Loucy (cell line): ENCODE measurements around the gene ATP11B.
"Not testable (repeated sequence)": the region's sequence is repeated elsewhere in the genome, so short reads cannot be mapped to it uniquely, and the experiment has no call there.

Source experiments
- H2AFZ ChIP-seq: fragments of 200-600 bp; sonication (generic); 2 replicates; pipeline ENCODE4 v1.6.0; 2016; ENCODE audit warnings: antibody characterized with exemption, mild to moderate bottlenecking, low read length, moderate library complexity
- H3F3A ChIP-seq: fragments of 200-600 bp; 2 replicates; pipeline ENCODE4 v1.6.0; 2016; ENCODE audit warnings: antibody characterized with exemption, low read depth, mild to moderate bottlenecking
- H3K27me3 ChIP-seq: fragments of 200-600 bp; sonication (generic); 2 replicates; pipeline ENCODE4 v1.6.1; 2014; ENCODE audit warnings: low read length, mild to moderate bottlenecking; ENCODE audit not compliant: insufficient read depth, poor library complexity, severe bottlenecking
- H3K36me3 ChIP-seq: fragments of 200-600 bp; sonication (generic); 2 replicates; pipeline ENCODE4 v1.6.1; 2016; ENCODE audit warnings: low read length; ENCODE audit not compliant: insufficient read depth
- H3K4me1 ChIP-seq: fragments of 200-600 bp; sonication (generic); 2 replicates; pipeline ENCODE4 v1.5.1; 2014; ENCODE audit warnings: low read length, mild to moderate bottlenecking; ENCODE audit not compliant: insufficient read depth, poor library complexity, severe bottlenecking
- H3K4me2 ChIP-seq: fragments of 200-600 bp; sonication (generic); 2 replicates; pipeline ENCODE4 v1.6.0; 2014; ENCODE audit warnings: antibody characterized with exemption, low read length, low read depth, mild to moderate bottlenecking; ENCODE audit not compliant: poor library complexity, severe bottlenecking
- H3K4me3 ChIP-seq: fragments of 200-600 bp; sonication (generic); 2 replicates; pipeline ENCODE4 v1.5.1; 2014; ENCODE audit warnings: low read length, mild to moderate bottlenecking, mixed read lengths; ENCODE audit not compliant: poor library complexity, severe bottlenecking
- H3K79me2 ChIP-seq: fragments of 200-600 bp; sonication (generic); 2 replicates; pipeline ENCODE4 v1.6.1; 2014; ENCODE audit warnings: low read length; ENCODE audit not compliant: insufficient read depth
- H3K9ac ChIP-seq: fragments of 200-600 bp; sonication (generic); 2 replicates; pipeline ENCODE4 v1.6.0; 2014; ENCODE audit warnings: mild to moderate bottlenecking, low read depth, low read length, moderate library complexity; ENCODE audit not compliant: poor library complexity, severe bottlenecking
- H3K9me2 ChIP-seq: fragments of 200-600 bp; sonication (generic); replicated peaks from 2 replicates; pipeline ENCODE4 v1.6.1; 2016; ENCODE audit warnings: low read depth, low read length, mixed read lengths
- H3K9me3 ChIP-seq: fragments of 200-600 bp; sonication (generic); 2 replicates; pipeline ENCODE4 v1.6.1; 2014; ENCODE audit warnings: mild to moderate bottlenecking, antibody characterized with exemption, low read length, low read depth; ENCODE audit not compliant: insufficient read depth
- H4K20me1 ChIP-seq: fragments of 200-600 bp; sonication (generic); 2 replicates; pipeline ENCODE4 v1.6.0; 2014; ENCODE audit warnings: antibody characterized with exemption, low read length, mild to moderate bottlenecking; ENCODE audit not compliant: insufficient read depth, poor library complexity, severe bottlenecking
- EZH2phosphoT487 ChIP-seq: fragments of 200-600 bp; IDR thresholded peaks from 2 replicates; pipeline ENCODE4 v1.6.1; 2018; ENCODE audit warnings: antibody characterized with exemption, mild to moderate bottlenecking, moderate library complexity, borderline replicate concordance
- TF ChIP-seq, protein P1 (sequence below): fragments of 200-600 bp; sonication (generic); conservative IDR thresholded peaks from 2 replicates; pipeline ENCODE4 v1.5.1; 2014; ENCODE audit warnings: mild to moderate bottlenecking, antibody characterized with exemption, low read length

ATP11B gene

GRCh38 chr3:182821221-182821981 lies 28.1 kb downstream of the ATP11B start:
- no peaks in the 10 kb centered on the region for H3K79me2 ChIP-seq
- peaks cover 24% of the 10 kb centered on the region for H3K27me3 ChIP-seq
- H3K9me3 ChIP-seq = no peaks in the 10 kb centered on the region
- no peaks in the 10 kb centered on the region for H3F3A ChIP-seq
- TF ChIP-seq, protein P1, sequence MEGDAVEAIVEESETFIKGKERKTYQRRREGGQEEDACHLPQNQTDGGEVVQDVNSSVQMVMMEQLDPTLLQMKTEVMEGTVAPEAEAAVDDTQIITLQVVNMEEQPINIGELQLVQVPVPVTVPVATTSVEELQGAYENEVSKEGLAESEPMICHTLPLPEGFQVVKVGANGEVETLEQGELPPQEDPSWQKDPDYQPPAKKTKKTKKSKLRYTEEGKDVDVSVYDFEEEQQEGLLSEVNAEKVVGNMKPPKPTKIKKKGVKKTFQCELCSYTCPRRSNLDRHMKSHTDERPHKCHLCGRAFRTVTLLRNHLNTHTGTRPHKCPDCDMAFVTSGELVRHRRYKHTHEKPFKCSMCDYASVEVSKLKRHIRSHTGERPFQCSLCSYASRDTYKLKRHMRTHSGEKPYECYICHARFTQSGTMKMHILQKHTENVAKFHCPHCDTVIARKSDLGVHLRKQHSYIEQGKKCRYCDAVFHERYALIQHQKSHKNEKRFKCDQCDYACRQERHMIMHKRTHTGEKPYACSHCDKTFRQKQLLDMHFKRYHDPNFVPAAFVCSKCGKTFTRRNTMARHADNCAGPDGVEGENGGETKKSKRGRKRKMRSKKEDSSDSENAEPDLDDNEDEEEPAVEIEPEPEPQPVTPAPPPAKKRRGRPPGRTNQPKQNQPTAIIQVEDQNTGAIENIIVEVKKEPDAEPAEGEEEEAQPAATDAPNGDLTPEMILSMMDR = no peak
- no peak for TF ChIP-seq EZH2phosphoT487
- no peaks in the 10 kb centered on the region for H3K9me2 ChIP-seq
- H2AFZ ChIP-seq = no peak overlapping the region
- no peaks in the 10 kb centered on the region for H3K36me3 ChIP-seq
- H3K4me1 ChIP-seq = no peaks in the 10 kb centered on the region
- no peak overlapping the region for H3K9ac ChIP-seq
- H3K4me3 ChIP-seq = no peak overlapping the region
- H3K4me2 ChIP-seq = no peak overlapping the region
- H4K20me1 ChIP-seq = no peaks in the 10 kb centered on the region

GRCh38 chr3:182822260-182822659 lies 29.0 kb downstream of the ATP11B start:
- H3K4me3 ChIP-seq, H3K36me3 ChIP-seq, H3K4me1 ChIP-seq, H3K4me2 ChIP-seq, H3K9me3 ChIP-seq, H3K9me2 ChIP-seq, H4K20me1 ChIP-seq, H3K79me2 ChIP-seq, H3F3A ChIP-seq, H2AFZ ChIP-seq, H3K9ac ChIP-seq: not testable (repeated sequence)
- peaks cover 16% of the 10 kb centered on the region for H3K27me3 ChIP-seq

DNA sequence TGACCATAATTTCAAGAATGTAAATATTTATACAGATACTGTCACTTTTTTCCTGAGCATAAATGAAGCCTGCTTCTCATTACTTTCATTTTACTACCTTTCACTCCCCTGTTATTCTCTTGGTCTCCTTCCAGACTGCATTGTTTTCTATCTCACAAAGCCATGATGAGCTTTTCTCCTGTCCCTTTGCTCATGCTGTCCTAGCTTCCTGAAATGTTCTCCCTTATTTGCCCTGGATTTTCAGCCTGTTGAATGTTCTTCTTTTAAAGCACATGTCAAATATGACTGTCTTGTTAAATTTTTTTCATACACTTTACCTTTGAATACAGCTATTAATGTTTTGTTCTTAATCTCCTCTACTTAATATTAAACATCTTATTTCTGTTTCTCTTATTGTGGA lies 31.7 kb downstream of the ATP11B start:
- no peaks in the 10 kb centered on the region for H3K79me2 ChIP-seq

More for the DNA sequence above, 31.7 kb downstream of the ATP11B start:
- Histone ChIP-seq H3K4me2 (no peak overlapping the region), H4K20me1 (no peaks in the 10 kb centered on the region), H3F3A (no peaks in the 10 kb centered on the region), H3K27me3 (peaks cover 14% of the 10 kb centered on the region), H3K9me3 (no peaks in the 10 kb centered on the region), H3K4me1 (no peaks in the 10 kb centered on the region), H3K9me2 (no peaks in the 10 kb centered on the region), H3K9ac (no peak overlapping the region), H2AFZ (no peak overlapping the region), H3K36me3 (no peaks in the 10 kb centered on the region), H3K4me3 (no peak overlapping the region)
- TF ChIP-seq EZH2phosphoT487 = no peak
- TF ChIP-seq, protein P1 = no peak
